Activated T-helper 2 cell treated with anti-CD3 and anti-CD28 coated beads, Interferon-gamma antibody, Interleukin-2, Interleukin-4, amounts not matched to agents 10 μg/mL and 5 μg/mL and 100 μg/mL, durations not matched to agents 14 hours and 24 hours and 36 hours (primary cell): Measurements from ENCODE around the gene SORCS2. TPM values are rescaled to one million over a fixed set of nuclear protein-coding genes. Genes with fewer than 3 reads are reported as not detected.

ENCODE experiments used
- DNase-seq: peaks from one replicate; pipeline ENCODE4 v3.0.0; 2021; ENCODE audit warnings: low spot score
- H3K27ac Mint-ChIP-seq: one replicate; pipeline ENCODE4 v1.8.0; 2021; ENCODE audit warnings: mixed read lengths
- H3K27me3 Mint-ChIP-seq: one replicate; pipeline ENCODE4 v1.8.0; 2021; ENCODE audit warnings: low read depth, mixed read lengths
- H3K36me3 Mint-ChIP-seq: one replicate; pipeline ENCODE4 v1.8.0; 2021; ENCODE audit warnings: low read depth, mixed read lengths
- H3K4me1 Mint-ChIP-seq: one replicate; pipeline ENCODE4 v1.8.0; 2021; ENCODE audit warnings: low read depth, mixed read lengths
- H3K4me3 Mint-ChIP-seq: one replicate; pipeline ENCODE4 v1.8.0; 2021; ENCODE audit warnings: low read depth, mild to moderate bottlenecking, moderate library complexity, mixed read lengths
- H3K9me3 Mint-ChIP-seq: one replicate; pipeline ENCODE4 v1.8.0; 2021; ENCODE audit warnings: mixed read lengths
- intact Hi-C: fragments of 100-400 bp; cut with micrococcal nuclease; formaldehyde crosslinking; loops from one replicate; pipeline ENCODE4 v1.15.1; 2023
- total RNA-seq: library from RNA; stranded (reverse); gene quantifications from 2 replicates; pipeline ENCODE4 v1.2.3, GENCODE V29; 2022

Gene SORCS2
- total RNA-seq, 1 donor from 2014 or later = 0.02 TPM

GRCh38 chr4:7200801-7201200 is 8.5 kb downstream of the SORCS2 start:
- Mint-ChIP-seq H3K27ac (no peak overlapping the region), H3K36me3 (no peaks in the 10 kb centered on the region), H3K9me3 (no peaks in the 10 kb centered on the region), H3K27me3 (peaks cover 19% of the 10 kb centered on the region), H3K4me3 (no peak overlapping the region), H3K4me1 (no peaks in the 10 kb centered on the region)
- no peak for DNase-seq
- intact Hi-C loops = no loop called here

- Mint-ChIP-seq H3K4me3 (no peak overlapping the region), H3K9me3 (no peaks in the 10 kb centered on the region), H3K36me3 (no peaks in the 10 kb centered on the region), H3K27me3 (peaks cover 11% of the 10 kb centered on the region), H3K27ac (no peak overlapping the region), H3K4me1 (no peaks in the 10 kb centered on the region)
- DNase-seq = no peak
- intact Hi-C loops = no loop called here
These were observed 9.3 kb downstream of the SORCS2 start for GRCh38 chr4:7201420-7202305.

- no peaks in the 10 kb centered on the region for H3K36me3 Mint-ChIP-seq
- intact Hi-C loops = no loop called here
- H3K27me3 Mint-ChIP-seq = peaks cover 4% of the 10 kb centered on the region
- DNase-seq = no peak
- no peak overlapping the region for H3K4me3 Mint-ChIP-seq
- no peaks in the 10 kb centered on the region for H3K9me3 Mint-ChIP-seq
- H3K4me1 Mint-ChIP-seq = no peaks in the 10 kb centered on the region
- no peak overlapping the region for H3K27ac Mint-ChIP-seq
These were observed 10.1 kb downstream of the SORCS2 start for GRCh38 chr4:7202411-7202810.

- H3K27me3 Mint-ChIP-seq = peaks cover 3% of the 10 kb centered on the region
- DNase-seq = no peak
- H3K4me3 Mint-ChIP-seq = no peak overlapping the region
- no peaks in the 10 kb centered on the region for H3K9me3 Mint-ChIP-seq
- H3K4me1 Mint-ChIP-seq = no peaks in the 10 kb centered on the region
- H3K36me3 Mint-ChIP-seq = no peaks in the 10 kb centered on the region
- H3K27ac Mint-ChIP-seq = no peak overlapping the region
- intact Hi-C loops = no loop called here
These were observed 12.5 kb downstream of the SORCS2 start for GRCh38 chr4:7204656-7205387.

- no peaks in the 10 kb centered on the region for H3K9me3 Mint-ChIP-seq
- intact Hi-C loops = no loop called here
- no peaks in the 10 kb centered on the region for H3K27me3 Mint-ChIP-seq
- no peaks in the 10 kb centered on the region for H3K36me3 Mint-ChIP-seq
- no peak overlapping the region for H3K27ac Mint-ChIP-seq
- no peak overlapping the region for H3K4me3 Mint-ChIP-seq
- no peak for DNase-seq
- no peaks in the 10 kb centered on the region for H3K4me1 Mint-ChIP-seq
These were observed 14.0 kb downstream of the SORCS2 start for GRCh38 chr4:7206385-7206784.

- Mint-ChIP-seq H3K36me3 (no peaks in the 10 kb centered on the region), H3K4me1 (no peaks in the 10 kb centered on the region), H3K4me3 (no peak overlapping the region), H3K27me3 (no peaks in the 10 kb centered on the region), H3K27ac (no peak overlapping the region), H3K9me3 (no peaks in the 10 kb centered on the region)
- intact Hi-C loops = no loop called here
- no peak for DNase-seq
These were observed 14.7 kb downstream of the SORCS2 start for GRCh38 chr4:7206911-7207567.

GRCh38 chr4:7207628-7208231 is 15.4 kb downstream of the SORCS2 start:
- no peak for DNase-seq
- Mint-ChIP-seq H3K9me3 (no peaks in the 10 kb centered on the region), H3K4me3 (no peak overlapping the region), H3K36me3 (no peaks in the 10 kb centered on the region), H3K4me1 (no peaks in the 10 kb centered on the region), H3K27ac (no peak overlapping the region), H3K27me3 (no peaks in the 10 kb centered on the region)
- intact Hi-C loops = no loop called here

- intact Hi-C loops = no loop called here
- no peaks in the 10 kb centered on the region for H3K4me1 Mint-ChIP-seq
- no peaks in the 10 kb centered on the region for H3K36me3 Mint-ChIP-seq
- no peaks in the 10 kb centered on the region for H3K9me3 Mint-ChIP-seq
- no peak overlapping the region for H3K4me3 Mint-ChIP-seq
- no peak for DNase-seq
- no peaks in the 10 kb centered on the region for H3K27me3 Mint-ChIP-seq
- no peak overlapping the region for H3K27ac Mint-ChIP-seq
These were observed 16.4 kb downstream of the SORCS2 start for GRCh38 chr4:7208509-7209451.

- Mint-ChIP-seq H3K4me1 (no peaks in the 10 kb centered on the region), H3K27ac (no peak overlapping the region), H3K4me3 (no peak overlapping the region), H3K36me3 (no peaks in the 10 kb centered on the region), H3K9me3 (no peaks in the 10 kb centered on the region), H3K27me3 (no peaks in the 10 kb centered on the region)
- DNase-seq = no peak
- intact Hi-C loops = no loop called here
These were observed 17.4 kb downstream of the SORCS2 start for GRCh38 chr4:7209699-7210098.

GRCh38 chr4:7210824-7211223 is 18.5 kb downstream of the SORCS2 start:
- Mint-ChIP-seq H3K4me3 (no peak overlapping the region), H3K4me1 (no peaks in the 10 kb centered on the region), H3K9me3 (no peaks in the 10 kb centered on the region), H3K27me3 (no peaks in the 10 kb centered on the region), H3K27ac (no peak overlapping the region), H3K36me3 (no peaks in the 10 kb centered on the region)
- no peak for DNase-seq
- intact Hi-C loops = no loop called here

- Mint-ChIP-seq H3K4me1 (no peaks in the 10 kb centered on the region), H3K4me3 (no peak overlapping the region), H3K27ac (no peak overlapping the region), H3K27me3 (no peaks in the 10 kb centered on the region), H3K36me3 (no peaks in the 10 kb centered on the region), H3K9me3 (no peaks in the 10 kb centered on the region)
- DNase-seq = no peak
- intact Hi-C loops = no loop called here
These were observed 19.9 kb downstream of the SORCS2 start for GRCh38 chr4:7212101-7212674.

- Mint-ChIP-seq H3K9me3 (no peaks in the 10 kb centered on the region), H3K4me1 (no peaks in the 10 kb centered on the region), H3K36me3 (no peaks in the 10 kb centered on the region), H3K4me3 (no peak overlapping the region), H3K27me3 (no peaks in the 10 kb centered on the region), H3K27ac (no peak overlapping the region)
- intact Hi-C loops = no loop called here
- no peak for DNase-seq
These were observed 20.6 kb downstream of the SORCS2 start for GRCh38 chr4:7212921-7213320.
